Measurements from ENCODE around the gene TSPEAR. TPM values are rescaled to one million over a fixed set of nuclear protein-coding genes. Genes with fewer than 3 reads are reported as not detected.
"Not testable (repeated sequence)": the region's sequence is repeated elsewhere in the genome, so short reads cannot be mapped to it uniquely, and the experiment has no call there.

Gene TSPEAR
- total RNA-seq, 2 donors from 2014 or later: 0.85 TPM; not detected in 1

DNA sequence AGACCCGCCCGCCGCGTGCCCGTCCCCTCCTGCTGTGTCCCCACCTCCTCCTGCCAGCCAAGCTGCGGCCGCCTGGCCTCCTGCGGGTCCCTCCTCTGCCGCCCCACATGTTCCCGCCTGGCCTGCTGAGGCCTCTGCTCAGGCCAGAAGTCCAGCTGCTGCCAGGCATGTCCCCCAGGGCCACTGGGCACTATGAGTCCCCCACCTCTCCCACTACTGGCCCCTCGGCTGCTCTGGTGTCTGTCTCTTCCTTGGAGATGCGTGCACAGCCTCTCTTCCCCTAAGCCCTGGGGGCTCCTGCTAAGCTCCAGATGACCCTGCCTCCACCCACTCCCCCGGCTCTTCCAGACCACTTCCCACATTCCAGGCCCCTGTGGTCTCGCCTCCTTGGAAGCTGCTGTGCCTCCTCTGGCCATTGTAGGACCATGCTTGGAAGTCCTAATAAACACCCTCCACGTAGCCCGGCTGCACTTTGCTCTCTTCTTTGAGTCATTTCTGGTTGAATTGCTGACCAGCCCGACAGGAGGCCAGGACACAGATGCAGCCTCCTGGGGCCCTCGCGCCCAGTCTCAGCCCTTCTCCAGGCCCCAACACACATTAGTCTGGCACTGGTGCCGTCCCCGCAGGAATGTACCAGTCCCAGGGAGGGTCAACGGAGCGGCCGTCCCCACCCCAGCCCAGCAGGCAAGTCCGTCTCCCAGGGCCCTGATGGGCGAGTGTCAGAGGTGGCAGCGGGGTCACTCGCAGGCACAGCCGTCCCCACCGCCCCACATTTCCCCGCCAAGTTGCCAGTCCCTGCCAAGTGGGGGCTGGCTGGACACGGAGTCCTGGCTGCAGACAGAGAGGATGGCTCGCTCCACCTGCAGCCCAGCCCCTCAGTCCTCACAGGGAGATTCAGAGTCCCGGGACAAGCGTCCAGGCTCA lies 13.3 kb downstream of the TSPEAR start:
- no peaks in the 10 kb centered on the region for H3K36me3 ChIP-seq

DNA sequence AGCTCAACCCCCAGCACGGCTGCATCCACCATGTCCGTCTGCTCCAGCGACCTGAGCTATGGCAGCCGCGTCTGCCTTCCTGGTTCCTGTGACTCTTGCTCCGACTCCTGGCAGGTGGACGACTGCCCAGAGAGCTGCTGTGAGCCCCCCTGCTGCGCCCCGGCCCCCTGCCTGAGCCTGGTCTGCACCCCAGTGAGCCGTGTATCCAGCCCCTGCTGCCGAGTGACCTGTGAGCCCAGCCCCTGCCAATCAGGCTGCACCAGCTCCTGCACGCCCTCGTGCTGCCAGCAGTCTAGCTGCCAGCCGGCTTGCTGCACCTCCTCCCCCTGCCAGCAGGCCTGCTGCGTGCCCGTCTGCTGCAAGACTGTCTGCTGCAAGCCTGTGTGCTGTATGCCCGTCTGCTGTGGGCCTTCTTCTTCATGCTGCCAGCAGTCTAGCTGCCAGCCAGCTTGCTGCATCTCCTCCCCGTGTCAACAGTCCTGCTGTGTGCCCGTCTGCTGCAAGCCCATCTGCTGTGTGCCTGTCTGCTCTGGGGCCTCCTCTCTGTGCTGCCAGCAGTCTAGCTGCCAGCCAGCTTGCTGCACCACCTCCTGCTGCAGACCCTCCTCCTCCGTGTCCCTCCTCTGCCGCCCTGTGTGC lies 14.1 kb downstream of the TSPEAR start, which contains the start of gene KRTAP10-12:
Gene KRTAP10-12, plus strand, starts transcription at position 1 of the 639 bp plus-strand sequence. Its CDS starts 30 bp downstream, at position 31.
- WGBS: 45% methylated on average over 17 of the region's 21 CpGs

More for the DNA sequence above, 13.3 kb downstream of the TSPEAR start:
- TF ChIP-seq, protein P1, sequence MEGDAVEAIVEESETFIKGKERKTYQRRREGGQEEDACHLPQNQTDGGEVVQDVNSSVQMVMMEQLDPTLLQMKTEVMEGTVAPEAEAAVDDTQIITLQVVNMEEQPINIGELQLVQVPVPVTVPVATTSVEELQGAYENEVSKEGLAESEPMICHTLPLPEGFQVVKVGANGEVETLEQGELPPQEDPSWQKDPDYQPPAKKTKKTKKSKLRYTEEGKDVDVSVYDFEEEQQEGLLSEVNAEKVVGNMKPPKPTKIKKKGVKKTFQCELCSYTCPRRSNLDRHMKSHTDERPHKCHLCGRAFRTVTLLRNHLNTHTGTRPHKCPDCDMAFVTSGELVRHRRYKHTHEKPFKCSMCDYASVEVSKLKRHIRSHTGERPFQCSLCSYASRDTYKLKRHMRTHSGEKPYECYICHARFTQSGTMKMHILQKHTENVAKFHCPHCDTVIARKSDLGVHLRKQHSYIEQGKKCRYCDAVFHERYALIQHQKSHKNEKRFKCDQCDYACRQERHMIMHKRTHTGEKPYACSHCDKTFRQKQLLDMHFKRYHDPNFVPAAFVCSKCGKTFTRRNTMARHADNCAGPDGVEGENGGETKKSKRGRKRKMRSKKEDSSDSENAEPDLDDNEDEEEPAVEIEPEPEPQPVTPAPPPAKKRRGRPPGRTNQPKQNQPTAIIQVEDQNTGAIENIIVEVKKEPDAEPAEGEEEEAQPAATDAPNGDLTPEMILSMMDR (IDR thresholded peaks at IDR 0.05): no peak
- TF ChIP-seq POLR2A (IDR thresholded peaks at IDR 0.05) (no peak), POLR2AphosphoS5 (IDR thresholded peaks at IDR 0.05) (no peak)
- no peak for DNase-seq (ENCODE audit: low spot score)
- Histone ChIP-seq H3K4me1 (replicated peaks) (no peaks in the 10 kb centered on the region), H3K27me3 (replicated peaks; ENCODE audit: insufficient read depth) (peaks cover 14% of the 10 kb centered on the region), H3K9me3 (no peaks in the 10 kb centered on the region), H3K27ac (no peak overlapping the region), H3K4me3 (no peak overlapping the region)
- intact Hi-C loops (cut with DNase I): no loop called here
- WGBS: 43% methylated on average over 32 of the region's 35 CpGs

DNA sequence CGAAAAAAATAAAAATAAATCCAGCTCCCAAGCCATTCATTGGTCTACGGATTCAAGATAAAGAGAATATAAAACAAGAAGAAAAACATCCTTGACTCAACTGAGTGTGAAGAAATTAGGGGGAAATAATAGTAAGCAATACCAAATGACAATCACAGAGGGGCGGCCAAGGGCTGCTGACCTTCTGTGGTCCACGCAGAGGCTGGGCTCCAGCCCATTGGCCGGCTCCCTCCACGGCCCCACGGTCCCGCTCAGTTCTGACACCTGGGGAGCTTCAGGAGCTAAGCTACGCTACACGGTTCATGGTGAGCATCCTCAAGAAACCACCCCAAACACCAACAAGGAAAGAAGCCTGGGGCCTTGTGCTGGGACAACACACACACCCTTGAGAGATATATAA lies 14.8 kb downstream of the TSPEAR start:
- intact Hi-C loops (cut with DNase I): no loop called here
- TF ChIP-seq POLR2AphosphoS5 (IDR thresholded peaks at IDR 0.05) (no peak), POLR2A (IDR thresholded peaks at IDR 0.05) (no peak)
- TF ChIP-seq, protein P1 (IDR thresholded peaks at IDR 0.05): no peak
- Histone ChIP-seq H3K27me3 (replicated peaks; ENCODE audit: insufficient read depth) (peaks cover 14% of the 10 kb centered on the region), H3K9me3 (no peaks in the 10 kb centered on the region), H3K36me3 (no peaks in the 10 kb centered on the region), H3K27ac (no peak overlapping the region), H3K4me3 (no peak overlapping the region), H3K4me1 (replicated peaks) (no peaks in the 10 kb centered on the region)
- 71% methylated on average over 10 of the region's 10 CpGs for WGBS
- no peak for DNase-seq (ENCODE audit: low spot score)

More for the DNA sequence above, 14.1 kb downstream of the TSPEAR start, which contains the start of gene KRTAP10-12:
- intact Hi-C loops (cut with DNase I); DNase-seq (ENCODE audit: low spot score); H3K4me1 ChIP-seq (replicated peaks); H3K27ac ChIP-seq; H3K4me3 ChIP-seq; H3K9me3 ChIP-seq; H3K36me3 ChIP-seq: not testable (repeated sequence)
- H3K27me3 ChIP-seq (replicated peaks; ENCODE audit: insufficient read depth): peaks cover 14% of the 10 kb centered on the region

DNA sequence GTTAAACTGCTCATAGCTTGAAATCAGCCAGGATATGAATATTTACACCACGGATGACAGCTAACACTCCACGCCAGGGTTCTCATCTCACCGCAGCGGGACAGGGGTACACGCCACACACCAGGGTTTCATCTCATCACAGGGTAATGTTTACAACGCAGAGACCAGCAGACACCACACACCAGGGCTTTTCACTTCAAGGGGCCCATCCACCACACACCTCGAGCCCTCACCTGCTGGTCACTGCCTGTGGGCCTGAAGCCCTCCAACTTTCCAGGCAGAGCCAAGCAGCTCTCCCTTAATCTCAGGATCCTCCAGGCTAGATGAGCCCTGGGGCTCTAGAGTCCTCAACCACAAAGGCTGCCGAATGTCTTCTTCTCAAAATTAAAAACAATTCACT lies 15.7 kb downstream of the TSPEAR start:
- no peak for DNase-seq (ENCODE audit: low spot score)
- no peak overlapping the region for H3K4me3 ChIP-seq
- TF ChIP-seq, protein P1 (IDR thresholded peaks at IDR 0.05): no peak
- no peak for TF ChIP-seq POLR2A (IDR thresholded peaks at IDR 0.05)
- intact Hi-C loops (cut with DNase I): no loop called here
- no peaks in the 10 kb centered on the region for H3K9me3 ChIP-seq
- no peak overlapping the region for H3K27ac ChIP-seq
- 79% methylated on average over 8 of the region's 8 CpGs for WGBS
- H3K36me3 ChIP-seq: no peaks in the 10 kb centered on the region
- H3K27me3 ChIP-seq (replicated peaks; ENCODE audit: insufficient read depth): peaks cover 11% of the 10 kb centered on the region
- H3K4me1 ChIP-seq (replicated peaks): no peaks in the 10 kb centered on the region

DNA sequence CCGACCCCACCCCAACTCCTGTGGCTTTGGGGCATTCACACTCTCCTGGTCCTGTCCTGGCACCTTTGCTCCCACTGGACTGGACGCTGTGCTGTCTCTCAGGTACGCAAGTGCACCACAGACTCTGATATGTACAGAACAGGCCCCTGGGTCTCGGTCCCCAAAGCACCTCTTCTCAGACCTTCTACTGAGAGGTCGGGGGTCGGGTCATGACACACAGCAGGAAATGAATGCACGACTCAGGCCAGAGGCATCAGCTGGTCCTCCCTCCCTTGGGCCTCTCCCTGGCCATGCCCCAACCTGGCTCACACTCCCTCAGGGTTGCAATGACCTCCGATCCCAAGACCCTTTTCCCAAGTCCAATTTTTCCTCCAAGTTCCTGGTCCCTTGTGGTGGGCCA lies 16.2 kb downstream of the TSPEAR start:
- 73% methylated on average over 8 of the region's 8 CpGs for WGBS
- Histone ChIP-seq H3K9me3 (no peaks in the 10 kb centered on the region), H3K27me3 (replicated peaks; ENCODE audit: insufficient read depth) (peaks cover 11% of the 10 kb centered on the region), H3K4me1 (replicated peaks) (no peaks in the 10 kb centered on the region), H3K4me3 (no peak overlapping the region), H3K27ac (no peak overlapping the region), H3K36me3 (no peaks in the 10 kb centered on the region)
- intact Hi-C loops (cut with DNase I): no loop called here
- DNase-seq (ENCODE audit: low spot score): peak; percentile 2
- TF ChIP-seq POLR2A (IDR thresholded peaks at IDR 0.05) (no peak), POLR2AphosphoS5 (IDR thresholded peaks at IDR 0.05) (no peak)
- TF ChIP-seq, protein P1 (IDR thresholded peaks at IDR 0.05): no peak

Data from prostate gland (tissue), 2 donors.